PFSK-1 (cell line): ENCODE results near the gene SLC25A42.

Experiments used
- FOXP2 ChIP-seq: optimal IDR thresholded peaks from 2 replicates; pipeline ENCODE3; 2011; ENCODE audit warnings: borderline replicate concordance, control low read depth, inconsistent platforms; ENCODE audit not compliant: insufficient read depth; ENCODE audit errors: extremely low read length, extremely low read depth
- POLR2AphosphoS5 ChIP-seq: IDR thresholded peaks from 2 replicates; pipeline ENCODE4 v1.6.1; 2012; ENCODE audit warnings: low read depth, mild to moderate bottlenecking, control low read depth, low read length, moderate library complexity
- REST ChIP-seq, 2 experiments: IDR thresholded peaks; 2 replicates each; pipeline versions ENCODE4 v1.6.1 to v1.8.0; 2011 to 2012; ENCODE audit warnings: low read depth in 2 of 2, low read length in 2 of 2, control low read depth in 1 of 2, inconsistent platforms in 1 of 2, mild to moderate bottlenecking in 1 of 2, moderate library complexity in 1 of 2; ENCODE audit not compliant: insufficient read depth in 1 of 2
- SIN3A ChIP-seq: IDR thresholded peaks from 2 replicates; pipeline ENCODE4 v1.6.1; 2012; ENCODE audit warnings: mild to moderate bottlenecking, low read length, moderate library complexity, borderline replicate concordance; ENCODE audit not compliant: insufficient read depth
- TAF1 ChIP-seq: IDR thresholded peaks from 2 replicates; pipeline ENCODE4 v1.6.1; 2012; ENCODE audit warnings: low read length, control low read depth, borderline replicate concordance; ENCODE audit not compliant: insufficient read depth

Gene SLC25A42

GRCh38 chr19:19120308-19121231 is 56.8 kb downstream of the SLC25A42 start:
- no peak for TF ChIP-seq SIN3A
- no peak for TF ChIP-seq POLR2AphosphoS5
- TF ChIP-seq REST (IDR thresholded peaks at IDR 0.05; ENCODE audit: insufficient read depth in 1 of 2, low read depth in 2 of 2, low read length in 2 of 2), result no peak
- no peak for TF ChIP-seq FOXP2

- no peak for TF ChIP-seq POLR2AphosphoS5
- no peak for TF ChIP-seq TAF1
- no peak for TF ChIP-seq SIN3A
- TF ChIP-seq FOXP2, result no peak
- no peak for TF ChIP-seq REST (IDR thresholded peaks at IDR 0.05; ENCODE audit: insufficient read depth in 1 of 2, low read depth in 2 of 2, low read length in 2 of 2)
Measured at GRCh38 chr19:19121371-19121770, 57.6 kb downstream of the SLC25A42 start.

GRCh38 chr19:19122902-19123301 is 59.1 kb downstream of the SLC25A42 start:
- TF ChIP-seq SIN3A, result no peak
- no peak for TF ChIP-seq POLR2AphosphoS5
- TF ChIP-seq TAF1, result no peak
- TF ChIP-seq REST (IDR thresholded peaks at IDR 0.05; ENCODE audit: insufficient read depth in 1 of 2, low read depth in 2 of 2, low read length in 2 of 2), result no peak
- TF ChIP-seq FOXP2, result no peak

GRCh38 chr19:19123386-19123785 is 59.6 kb downstream of the SLC25A42 start:
- TF ChIP-seq TAF1 (no peak), FOXP2 (no peak), POLR2AphosphoS5 (no peak), REST (IDR thresholded peaks at IDR 0.05; ENCODE audit: insufficient read depth in 1 of 2, low read depth in 2 of 2, low read length in 2 of 2) (no peak), SIN3A (no peak)
